ENCODE results near the gene BSN.

- TF ChIP-seq, protein P1, sequence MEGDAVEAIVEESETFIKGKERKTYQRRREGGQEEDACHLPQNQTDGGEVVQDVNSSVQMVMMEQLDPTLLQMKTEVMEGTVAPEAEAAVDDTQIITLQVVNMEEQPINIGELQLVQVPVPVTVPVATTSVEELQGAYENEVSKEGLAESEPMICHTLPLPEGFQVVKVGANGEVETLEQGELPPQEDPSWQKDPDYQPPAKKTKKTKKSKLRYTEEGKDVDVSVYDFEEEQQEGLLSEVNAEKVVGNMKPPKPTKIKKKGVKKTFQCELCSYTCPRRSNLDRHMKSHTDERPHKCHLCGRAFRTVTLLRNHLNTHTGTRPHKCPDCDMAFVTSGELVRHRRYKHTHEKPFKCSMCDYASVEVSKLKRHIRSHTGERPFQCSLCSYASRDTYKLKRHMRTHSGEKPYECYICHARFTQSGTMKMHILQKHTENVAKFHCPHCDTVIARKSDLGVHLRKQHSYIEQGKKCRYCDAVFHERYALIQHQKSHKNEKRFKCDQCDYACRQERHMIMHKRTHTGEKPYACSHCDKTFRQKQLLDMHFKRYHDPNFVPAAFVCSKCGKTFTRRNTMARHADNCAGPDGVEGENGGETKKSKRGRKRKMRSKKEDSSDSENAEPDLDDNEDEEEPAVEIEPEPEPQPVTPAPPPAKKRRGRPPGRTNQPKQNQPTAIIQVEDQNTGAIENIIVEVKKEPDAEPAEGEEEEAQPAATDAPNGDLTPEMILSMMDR (IDR thresholded peaks at IDR 0.05): no peak
- no peak for TF ChIP-seq ZFX (IDR thresholded peaks at IDR 0.05; ENCODE audit: borderline replicate concordance)
Observed at GRCh38 chr3:49609314-49609713, 55.0 kb downstream of the BSN start.

All from 22Rv1 (cell line).